ENCODE results near the gene VPS52. TPM values are rescaled to one million over a fixed set of nuclear protein-coding genes. Genes with fewer than 3 reads are reported as not detected.

VPS52 gene
- total and polyA plus RNA-seq, 9 of the 15 experiments (the other 6 are each of a cell fraction or from before 2014, with no cell fraction given), result 24.4 to 103 (median 40.2) TPM

GRCh38 chr6:33207552-33208090 lies 64.1 kb downstream of the VPS52 start:
- ChIA-PET POLR2A (interaction anchor here (0.6 to 1.8 kb wide), 10 partner anchors 8 to 236 kb away, joined by 3 to 8 read pairs (median 4); partner anchors contain the start of genes B3GALT4, RPS18 and VPS52), CTCF (ENCODE audit: low intra/inter-chr PET ratio) (no interaction called here)
- H3K27me3 ChIP-seq (ENCODE audit: control insufficient read depth in 2 of 2, insufficient read depth in 2 of 2, low read length in 2 of 2), result no peaks in the 10 kb centered on the region
- H3K9me1 ChIP-seq (ENCODE audit: control insufficient read depth, insufficient read depth, low read length), result peaks cover 3% of the 10 kb centered on the region
- in situ Hi-C loops (cut with MboI), result no loop called here
- peak overlapping the region; percentile 95 for H3K27ac ChIP-seq (ENCODE audit: extremely low read depth, low read depth, low read length)
- H3K4me3 ChIP-seq, result peak overlapping the region; percentile 90
- peak overlapping the region; percentile 87 for H3K4me2 ChIP-seq (ENCODE audit: insufficient read depth, low read length)
- H3K9ac ChIP-seq (ENCODE audit: insufficient read depth in 1 of 2, low read depth in 2 of 2, low read length in 2 of 2), result peak overlapping the region; percentile 96
- no peaks in the 10 kb centered on the region for H3K9me3 ChIP-seq (replicated peaks; ENCODE audit: control insufficient read depth, insufficient read depth, low read depth, low read length)
- H4K20me1 ChIP-seq (replicated peaks; ENCODE audit: control insufficient read depth, insufficient read depth, low read length), result peaks cover 6% of the 10 kb centered on the region; the same call in 1 of the 2 replicates
- BruUV-seq (replicated peaks), result no TSS peak
- H3K79me2 ChIP-seq (ENCODE audit: control insufficient read depth, insufficient read depth, low read length), result peaks cover 44% of the 10 kb centered on the region
- WGBS (ENCODE audit: insufficient coverage, low coverage, missing lambda C conversion rate), result under 1% methylated on average over 19 of the region's 29 CpGs
- DNase-seq (ENCODE audit: extremely low read depth in 1 of 4, low spot score in 3 of 4), result peak in 3 of 4 experiments; percentile 46 to 69 (median 62)
- H2AFZ ChIP-seq (ENCODE audit: low read depth, low read length), result peak overlapping the region; percentile 82
- peaks cover 33 to 61% of the 10 kb centered on the region in 2 experiments for H3K4me1 ChIP-seq (replicated peaks in 1 of 2; ENCODE audit: control insufficient read depth in 2 of 2, insufficient read depth in 2 of 2, low read length in 2 of 2)
- H3K36me3 ChIP-seq (ENCODE audit: control insufficient read depth, insufficient read depth, low read length), result peaks cover 50% of the 10 kb centered on the region
- FAIRE-seq, result no peak
- intact Hi-C loops (cut with micrococcal nuclease), result no loop called here
- peak; percentile 34 for ATAC-seq
- TF ChIP-seq JUN (IDR thresholded peaks at IDR 0.05; ENCODE audit: borderline replicate concordance, low read depth, low read length) (no peak), JUN (CRISPR knock-in tag; IDR thresholded peaks at IDR 0.05; ENCODE audit: borderline replicate concordance) (peak; percentile 11; the same call in 1 of the 2 replicates), KLF13 (tag; IDR thresholded peaks at IDR 0.05; ENCODE audit: borderline replicate concordance, low read depth) (no peak), RNF219 (CRISPR knock-in tag; IDR thresholded peaks at IDR 0.05) (no peak), GTF2B (IDR thresholded peaks at IDR 0.05; ENCODE audit: extremely low read depth, insufficient read length) (no peak), ZNF766 (CRISPR knock-in tag; conservative IDR thresholded peaks at IDR 0.05) (no peak), CREB3L1 (IDR thresholded peaks at IDR 0.05; ENCODE audit: borderline replicate concordance, low read depth) (no peak), EGR1 (conservative IDR thresholded peaks at IDR 0.05) (peak; percentile 44; the same call in 1 of the 2 replicates), YY1 (IDR thresholded peaks at IDR 0.05; ENCODE audit: borderline replicate concordance in 1 of 3, control insufficient read depth in 1 of 3, extremely low read depth in 1 of 3, insufficient read depth in 3 of 3, insufficient read length in 1 of 3, insufficient replicate concordance in 2 of 3, low read depth in 1 of 3, low read length in 2 of 3) (peak in 1 of 3 experiments; percentile 26)
- TF ChIP-seq, protein P1, sequence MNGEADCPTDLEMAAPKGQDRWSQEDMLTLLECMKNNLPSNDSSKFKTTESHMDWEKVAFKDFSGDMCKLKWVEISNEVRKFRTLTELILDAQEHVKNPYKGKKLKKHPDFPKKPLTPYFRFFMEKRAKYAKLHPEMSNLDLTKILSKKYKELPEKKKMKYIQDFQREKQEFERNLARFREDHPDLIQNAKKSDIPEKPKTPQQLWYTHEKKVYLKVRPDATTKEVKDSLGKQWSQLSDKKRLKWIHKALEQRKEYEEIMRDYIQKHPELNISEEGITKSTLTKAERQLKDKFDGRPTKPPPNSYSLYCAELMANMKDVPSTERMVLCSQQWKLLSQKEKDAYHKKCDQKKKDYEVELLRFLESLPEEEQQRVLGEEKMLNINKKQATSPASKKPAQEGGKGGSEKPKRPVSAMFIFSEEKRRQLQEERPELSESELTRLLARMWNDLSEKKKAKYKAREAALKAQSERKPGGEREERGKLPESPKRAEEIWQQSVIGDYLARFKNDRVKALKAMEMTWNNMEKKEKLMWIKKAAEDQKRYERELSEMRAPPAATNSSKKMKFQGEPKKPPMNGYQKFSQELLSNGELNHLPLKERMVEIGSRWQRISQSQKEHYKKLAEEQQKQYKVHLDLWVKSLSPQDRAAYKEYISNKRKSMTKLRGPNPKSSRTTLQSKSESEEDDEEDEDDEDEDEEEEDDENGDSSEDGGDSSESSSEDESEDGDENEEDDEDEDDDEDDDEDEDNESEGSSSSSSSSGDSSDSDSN (IDR thresholded peaks at IDR 0.05; ENCODE audit: borderline replicate concordance in 1 of 2, low read depth in 2 of 2, low read length in 2 of 2), result peak; percentile 81 to 86; a peak in 3 of 4 replicates
- TF ChIP-seq, protein P2, sequence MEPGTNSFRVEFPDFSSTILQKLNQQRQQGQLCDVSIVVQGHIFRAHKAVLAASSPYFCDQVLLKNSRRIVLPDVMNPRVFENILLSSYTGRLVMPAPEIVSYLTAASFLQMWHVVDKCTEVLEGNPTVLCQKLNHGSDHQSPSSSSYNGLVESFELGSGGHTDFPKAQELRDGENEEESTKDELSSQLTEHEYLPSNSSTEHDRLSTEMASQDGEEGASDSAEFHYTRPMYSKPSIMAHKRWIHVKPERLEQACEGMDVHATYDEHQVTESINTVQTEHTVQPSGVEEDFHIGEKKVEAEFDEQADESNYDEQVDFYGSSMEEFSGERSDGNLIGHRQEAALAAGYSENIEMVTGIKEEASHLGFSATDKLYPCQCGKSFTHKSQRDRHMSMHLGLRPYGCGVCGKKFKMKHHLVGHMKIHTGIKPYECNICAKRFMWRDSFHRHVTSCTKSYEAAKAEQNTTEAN (CRISPR knock-in tag; IDR thresholded peaks at IDR 0.05), result peak; percentile 76; the same call in 1 of the 2 replicates
